Spleen (tissue), 11 donors: ENCODE data around the gene FSTL4. TPM values are rescaled to one million over a fixed set of nuclear protein-coding genes. Genes with fewer than 3 reads are reported as not detected.

ENCODE experiments used
- DNase-seq: peaks from one replicate; pipeline ENCODE4 v3.0.0-alpha.2; 2020
- H3K27ac ChIP-seq, 8 donors: fragments of 200-600 bp; sonication (generic) in 7 of 8; 1 replicate in 4 of 8; 2 replicates in 4 of 8; pipeline versions ENCODE4 v1.5.0 to v1.8.0; 2016 to 2021; ENCODE audit warnings: inconsistent platforms in 4 of 8, mild to moderate bottlenecking in 4 of 8, moderate library complexity in 1 of 8
- H3K27me3 ChIP-seq, 7 donors: fragments of 200-600 bp; sonication (generic) in 6 of 7; replicated peaks in 1 of 7; 1 replicate in 4 of 7; 2 replicates in 3 of 7; pipeline versions ENCODE4 v1.5.0 to v1.8.0; 2016 to 2021; ENCODE audit warnings: inconsistent platforms in 3 of 7, mild to moderate bottlenecking in 1 of 7
- H3K36me3 ChIP-seq, 6 donors: fragments of 200-600 bp; sonication (generic) in 5 of 6; 1 replicate in 4 of 6; 2 replicates in 2 of 6; pipeline versions ENCODE4 v1.5.0 to v1.8.0; 2016 to 2021; ENCODE audit warnings: inconsistent platforms in 2 of 6
- H3K4me1 ChIP-seq, 6 donors: fragments of 200-600 bp; sonication (generic) in 5 of 6; 1 replicate in 3 of 6; 2 replicates in 3 of 6; pipeline versions ENCODE4 v1.5.0 to v1.8.0; 2016 to 2021; ENCODE audit warnings: inconsistent platforms in 3 of 6
- H3K4me3 ChIP-seq, 8 donors: fragments of 200-600 bp; sonication (generic) in 7 of 8; 1 replicate in 4 of 8; 2 replicates in 4 of 8; pipeline versions ENCODE4 v1.5.0 to v1.8.0; 2016 to 2021; ENCODE audit warnings: inconsistent platforms in 4 of 8, mild to moderate bottlenecking in 4 of 8, moderate library complexity in 2 of 8
- H3K9me3 ChIP-seq, 8 donors: fragments of 200-600 bp; sonication (generic) in 7 of 8; 1 replicate in 4 of 8; 2 replicates in 4 of 8; pipeline versions ENCODE4 v1.5.0 to v1.8.0; 2016 to 2021; ENCODE audit warnings: inconsistent platforms in 4 of 8
- POLR2A ChIP-seq, 3 donors: fragments of 450-650 bp; IDR thresholded peaks; one replicate each; pipeline ENCODE4 v1.5.1; 2017; ENCODE audit warnings: antibody characterized with exemption in 3 of 3, mild to moderate bottlenecking in 1 of 3
- POLR2AphosphoS5 ChIP-seq, 3 donors: sonication (generic); formaldehyde crosslinking; IDR thresholded peaks; one replicate each; pipeline ENCODE4 v1.5.1; 2017; ENCODE audit warnings: antibody characterized with exemption in 3 of 3
- WGBS, 5 donors: extraction: QIAGEN DNeasy Blood & Tissue Kit in 3 of 5; methylation state at CpG; one replicate each; pipeline versions ENCODE4 v1.1.5 to v1.1.7; 2013 to 2018; 5-methylcytosine and 5-hydroxymethylcytosine counted together
- intact Hi-C: fragments of 100-400 bp; cut with DNase I; formaldehyde crosslinking; loops from one replicate; pipeline ENCODE4 v1.15.0; 2023; ENCODE audit warnings: low total_unique reads
- polyA plus RNA-seq, 3 donors: library from polyadenylated mRNA; stranded (reverse); fragments of 200-250 nt; gene quantifications; one replicate each; pipeline ENCODE4 v1.2.1, GENCODE V29; 2013
- total RNA-seq, 7 donors: library from RNA; depleted of rRNA in 3 of 7; stranded (reverse); fragments of >200 nt in 3 of 7; fragmentation: NEBNext Ultra II Directional in 4 of 7; extraction: Animal tissue kit (Norgen Biotek cat#: 25700) in 4 of 7; gene quantifications; one replicate each; pipeline versions ENCODE4 v1.1.0 to v1.2.1, GENCODE V29; 2016 to 2021
- TF ChIP-seq, protein P1 (sequence below), 11 experiments: fragments of 200-600 bp in 7 of 11; fragments of 450-650 bp in 4 of 11; sonication (generic) in 4 of 11; IDR thresholded peaks in 8 of 11; conservative IDR thresholded peaks in 3 of 11; 1 replicate in 7 of 11; 2 replicates in 4 of 11; pipeline versions ENCODE4 v1.4.0 to v1.8.0; 2016 to 2021; ENCODE audit warnings: antibody characterized with exemption in 11 of 11, inconsistent platforms in 4 of 11, mild to moderate bottlenecking in 1 of 11
- donor health status: healthy with polysubstance abuse.
- donor health status: DM: no; HTN: no; CAD: no; lungs with moderate emphysema.
- donor health status: DM: no; HTN: no; CAD: no.
- donor health status: Bipolar disorder and iron deficiency.
- donor health status: healthy.
- donor health status: DM: no; HTN: no; CAD: no.
- donor health status: DM: yes; HTN: yes; CAD: no.

FSTL4 gene
- total and polyA plus RNA-seq, 10 donors, result under 0.01 to 1.0 (median 0.37) TPM; not detected in 4

GRCh38 chr5:133475986-133476385 is 136.4 kb downstream of the FSTL4 start:
- no peaks in the 10 kb centered on the region for H3K36me3 ChIP-seq
- intact Hi-C loops, result no loop called here
- no peak overlapping the region for H3K27ac ChIP-seq
- H3K27me3 ChIP-seq, result peaks cover 0 to 32% (median 0%) of the 10 kb centered on the region in 7 donors
- H3K4me3 ChIP-seq, result no peak overlapping the region
- no peaks in the 10 kb centered on the region for H3K9me3 ChIP-seq
- TF ChIP-seq POLR2A (IDR thresholded peaks at IDR 0.05), result no peak
- 69 to 91% (median 80%) methylated on average over 7 of the region's 7 CpGs for WGBS, 5 donors
- H3K4me1 ChIP-seq, result no peaks in the 10 kb centered on the region
- DNase-seq, result no peak

- TF ChIP-seq, protein P1, sequence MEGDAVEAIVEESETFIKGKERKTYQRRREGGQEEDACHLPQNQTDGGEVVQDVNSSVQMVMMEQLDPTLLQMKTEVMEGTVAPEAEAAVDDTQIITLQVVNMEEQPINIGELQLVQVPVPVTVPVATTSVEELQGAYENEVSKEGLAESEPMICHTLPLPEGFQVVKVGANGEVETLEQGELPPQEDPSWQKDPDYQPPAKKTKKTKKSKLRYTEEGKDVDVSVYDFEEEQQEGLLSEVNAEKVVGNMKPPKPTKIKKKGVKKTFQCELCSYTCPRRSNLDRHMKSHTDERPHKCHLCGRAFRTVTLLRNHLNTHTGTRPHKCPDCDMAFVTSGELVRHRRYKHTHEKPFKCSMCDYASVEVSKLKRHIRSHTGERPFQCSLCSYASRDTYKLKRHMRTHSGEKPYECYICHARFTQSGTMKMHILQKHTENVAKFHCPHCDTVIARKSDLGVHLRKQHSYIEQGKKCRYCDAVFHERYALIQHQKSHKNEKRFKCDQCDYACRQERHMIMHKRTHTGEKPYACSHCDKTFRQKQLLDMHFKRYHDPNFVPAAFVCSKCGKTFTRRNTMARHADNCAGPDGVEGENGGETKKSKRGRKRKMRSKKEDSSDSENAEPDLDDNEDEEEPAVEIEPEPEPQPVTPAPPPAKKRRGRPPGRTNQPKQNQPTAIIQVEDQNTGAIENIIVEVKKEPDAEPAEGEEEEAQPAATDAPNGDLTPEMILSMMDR (IDR thresholded peaks at IDR 0.05 in 8 of 11, conservative IDR thresholded peaks at IDR 0.05 in 3 of 11), result no peak
- TF ChIP-seq POLR2A (IDR thresholded peaks at IDR 0.05), result no peak
- no peak for TF ChIP-seq POLR2AphosphoS5 (IDR thresholded peaks at IDR 0.05)
- Histone ChIP-seq H3K4me1 (no peaks in the 10 kb centered on the region), H3K4me3 (no peak overlapping the region), H3K9me3 (no peaks in the 10 kb centered on the region), H3K36me3 (no peaks in the 10 kb centered on the region), H3K27me3 (peaks cover 0 to 32% (median 0%) of the 10 kb centered on the region in 7 donors), H3K27ac (no peak overlapping the region)
- intact Hi-C loops, result no loop called here
- 51 to 62% (median 56%) methylated on average over 20 of the region's 20 CpGs for WGBS, 5 donors
- DNase-seq, result no peak
Measured at GRCh38 chr5:133474851-133475590, 137.3 kb downstream of the FSTL4 start.

GRCh38 chr5:133473291-133473690 is 139.1 kb downstream of the FSTL4 start:
- no peak for DNase-seq
- intact Hi-C loops, result no loop called here
- 75 to 95% (median 84%) methylated on average over 7 to 8 of the region's 8 CpGs for WGBS, 5 donors

GRCh38 chr5:133472829-133473228 is 139.5 kb downstream of the FSTL4 start:
- intact Hi-C loops, result no loop called here
- Histone ChIP-seq H3K36me3 (no peaks in the 10 kb centered on the region), H3K27me3 (peaks cover 0 to 28% (median 0%) of the 10 kb centered on the region in 7 donors), H3K4me1 (no peaks in the 10 kb centered on the region), H3K4me3 (no peak overlapping the region), H3K9me3 (no peaks in the 10 kb centered on the region), H3K27ac (no peak overlapping the region)
- DNase-seq, result no peak
- TF ChIP-seq, protein P1 (IDR thresholded peaks at IDR 0.05 in 8 of 11, conservative IDR thresholded peaks at IDR 0.05 in 3 of 11), result no peak
- no peak for TF ChIP-seq POLR2A (IDR thresholded peaks at IDR 0.05)
- TF ChIP-seq POLR2AphosphoS5 (IDR thresholded peaks at IDR 0.05), result no peak
- 57 to 77% (median 75%) methylated on average over 1 of the region's 1 CpG for WGBS, 5 donors

More at GRCh38 chr5:133473291-133473690, 139.1 kb downstream of the FSTL4 start:
- no peak overlapping the region for H3K27ac ChIP-seq
- peaks cover 0 to 32% (median 0%) of the 10 kb centered on the region in 7 donors for H3K27me3 ChIP-seq
- no peak for TF ChIP-seq POLR2A (IDR thresholded peaks at IDR 0.05)
- TF ChIP-seq, protein P1 (IDR thresholded peaks at IDR 0.05 in 8 of 11, conservative IDR thresholded peaks at IDR 0.05 in 3 of 11), result no peak
- TF ChIP-seq POLR2AphosphoS5 (IDR thresholded peaks at IDR 0.05), result no peak
- H3K4me3 ChIP-seq, result no peak overlapping the region
- no peaks in the 10 kb centered on the region for H3K9me3 ChIP-seq
- no peaks in the 10 kb centered on the region for H3K4me1 ChIP-seq
- no peaks in the 10 kb centered on the region for H3K36me3 ChIP-seq
